SK-N-SH (cell line): Measurements from ENCODE around the gene DDRGK1. TPM values are rescaled to one million over a fixed set of nuclear protein-coding genes. Genes with fewer than 3 reads are reported as not detected.

Source experiments
- CTCF ChIA-PET: fragments of 300-600, 350-600 bp; formaldehyde crosslinking; extraction: SDS; loops from one replicate; lab custom pipeline; 2021; lab: Yijun Ruan, JAX
- POLR2A ChIA-PET: fragments of 350-600 bp; sonication (Branson Sonifier 250); formaldehyde crosslinking; extraction: SDS; loops from one replicate; lab custom pipeline; 2020; ENCODE audit warnings: antibody characterized with exemption, inconsistent platforms; lab: Yijun Ruan, JAX
- DNase-seq: peaks from one replicate; pipeline ENCODE4 v3.0.0; 2012
- H2AFZ ChIP-seq: fragments of 200-600 bp; sonication (generic); 2 replicates; pipeline ENCODE4 v1.8.1; 2016; ENCODE audit warnings: antibody characterized with exemption, mild to moderate bottlenecking, low read depth
- H3F3A ChIP-seq: fragments of 200-600 bp; sonication (generic); replicated peaks from 2 replicates; pipeline ENCODE3; 2016; ENCODE audit warnings: antibody characterized with exemption, mild to moderate bottlenecking; ENCODE audit not compliant: insufficient read depth
- H3K27ac ChIP-seq, 2 experiments: fragments of 200-500 bp in 1 of 2; fragments of 200-600 bp in 1 of 2; sonication (Bioruptor generic) in 1 of 2; sonication (generic), shearing (Covaris generic) in 1 of 2; 2 replicates each; pipeline versions ENCODE4 v1.5.1 to v1.6.1; 2014 to 2016; ENCODE audit warnings: low read depth in 2 of 2, inconsistent platforms in 1 of 2, low read length in 1 of 2, mild to moderate bottlenecking in 1 of 2, mixed read lengths in 1 of 2
- H3K27me3 ChIP-seq: fragments of 200-600 bp; sonication (generic), shearing (Covaris generic); 2 replicates; pipeline ENCODE4 v1.6.1; 2016; ENCODE audit warnings: mixed run types; ENCODE audit not compliant: insufficient read depth
- H3K36me3 ChIP-seq, 2 experiments: fragments of 200-500 bp in 1 of 2; fragments of 200-600 bp in 1 of 2; sonication (Bioruptor generic) in 1 of 2; sonication (generic) in 1 of 2; replicated peaks in 1 of 2; 2 replicates each; pipeline versions ENCODE3 to v1.5.1; 2014 to 2016; ENCODE audit warnings: low read length in 1 of 2, mild to moderate bottlenecking in 1 of 2; ENCODE audit not compliant: insufficient read depth in 2 of 2, control insufficient read depth in 1 of 2
- H3K4me1 ChIP-seq, 2 experiments: fragments of 200-500 bp in 1 of 2; fragments of 200-600 bp in 1 of 2; sonication (Bioruptor generic) in 1 of 2; sonication (generic), shearing (Covaris generic) in 1 of 2; 2 replicates each; pipeline versions ENCODE4 v1.5.1 to v1.6.1; 2014 to 2016; ENCODE audit warnings: low read depth in 1 of 2, low read length in 1 of 2, mixed run types in 1 of 2; ENCODE audit not compliant: insufficient read depth in 2 of 2, control insufficient read depth in 1 of 2
- H3K4me2 ChIP-seq: fragments of 200-600 bp; sonication (generic), shearing (Covaris generic); 2 replicates; pipeline ENCODE4 v1.6.1; 2017; ENCODE audit warnings: mixed run types
- H3K4me3 ChIP-seq, 2 experiments: fragments of 200-500 bp in 1 of 2; fragments of 200-600 bp in 1 of 2; sonication (Bioruptor generic) in 1 of 2; sonication (generic), shearing (Covaris generic) in 1 of 2; 2 replicates each; pipeline versions ENCODE4 v1.5.1 to v1.8.1; 2014 to 2016; ENCODE audit warnings: low read depth in 2 of 2, inconsistent platforms in 1 of 2, low read length in 1 of 2, mild to moderate bottlenecking in 1 of 2, mixed read lengths in 1 of 2, moderate library complexity in 1 of 2
- H3K79me2 ChIP-seq: fragments of 200-600 bp; sonication (generic); 2 replicates; pipeline ENCODE4 v1.8.1; 2017; ENCODE audit warnings: mild to moderate bottlenecking; ENCODE audit not compliant: insufficient read depth
- H3K9ac ChIP-seq: fragments of 200-600 bp; sonication (generic); 2 replicates; pipeline ENCODE4 v1.6.1; 2017; ENCODE audit warnings: mixed run types
- H3K9me2 ChIP-seq: fragments of 200-600 bp; sonication (generic); 2 replicates; pipeline ENCODE4 v1.6.1; 2017; ENCODE audit warnings: mixed run types
- H3K9me3 ChIP-seq: fragments of 200-600 bp; sonication (generic); 2 replicates; pipeline ENCODE4 v1.6.1; 2017; ENCODE audit warnings: mixed run types, mild to moderate bottlenecking, moderate library complexity
- H4K20me1 ChIP-seq: fragments of 200-600 bp; sonication (generic); 2 replicates; pipeline ENCODE4 v1.6.1; 2017; ENCODE audit warnings: mild to moderate bottlenecking, mixed run types; ENCODE audit not compliant: insufficient read depth
- CHD2 ChIP-seq: fragments of 150-350 bp; IDR thresholded peaks from 2 replicates; pipeline ENCODE4 v1.6.1; 2018; ENCODE audit warnings: low read length; ENCODE audit not compliant: partially characterized antibody
- EZH2phosphoT487 ChIP-seq: fragments of 200-600 bp; sonication (generic); IDR thresholded peaks from 2 replicates; pipeline ENCODE4 v1.6.1; 2017; ENCODE audit warnings: low read depth, mixed run types, mild to moderate bottlenecking, antibody characterized with exemption, moderate library complexity, borderline replicate concordance
- FOSL2 ChIP-seq: IDR thresholded peaks from 2 replicates; pipeline ENCODE4 v1.4.0; 2012; ENCODE audit warnings: low read depth, mild to moderate bottlenecking, moderate library complexity, borderline replicate concordance
- GABPA ChIP-seq: IDR thresholded peaks from 2 replicates; pipeline ENCODE4 v1.4.0; 2012; ENCODE audit warnings: low read depth, mild to moderate bottlenecking
- GATA2 ChIP-seq: sonication (generic); formaldehyde crosslinking; IDR thresholded peaks from 2 replicates; pipeline ENCODE4 v1.5.0; 2020; ENCODE audit warnings: mild to moderate bottlenecking, missing genetic modification reagents
- JUND ChIP-seq: IDR thresholded peaks from 2 replicates; pipeline ENCODE4 v1.4.0; 2012
- MEF2A ChIP-seq: IDR thresholded peaks from 2 replicates; pipeline ENCODE4 v1.4.0; 2012; ENCODE audit warnings: low read depth, borderline replicate concordance
- RXRA ChIP-seq: IDR thresholded peaks from 2 replicates; pipeline ENCODE4 v1.4.0; 2012; ENCODE audit warnings: low read depth, mild to moderate bottlenecking, borderline replicate concordance
- YY1 ChIP-seq: IDR thresholded peaks from 2 replicates; pipeline ENCODE4 v1.4.0; 2012; ENCODE audit warnings: low read depth, mild to moderate bottlenecking
- WGBS: methylation state at CpG from one replicate; pipeline ENCODE4 v1.1.6; 2017; ENCODE audit warnings: low lambda C conversion rate; 5-methylcytosine and 5-hydroxymethylcytosine counted together
- polyA plus RNA-seq, 3 experiments: library from polyadenylated mRNA; depleted of rRNA; stranded (reverse); fragments of >200 nt; gene quantifications; 2 replicates each; pipeline ENCODE4 v1.2.3, GENCODE V29; 2012
- TF ChIP-seq, protein P1 (sequence below): IDR thresholded peaks from 2 replicates; pipeline ENCODE4 v1.6.1; 2012; ENCODE audit warnings: mild to moderate bottlenecking, low read depth, low read length, moderate library complexity
- TF ChIP-seq, protein P2 (sequence below): fragments of 150-350 bp; IDR thresholded peaks from 2 replicates; pipeline ENCODE4 v1.6.1; 2017; ENCODE audit warnings: antibody characterized with exemption, low read length, low read depth, borderline replicate concordance

The DDRGK1 gene
- polyA plus RNA-seq, 1 of the 3 experiments (the other 2 are of a cell fraction), result 70.6 TPM

- peaks cover 9% of the 10 kb centered on the region for H3K79me2 ChIP-seq
- CTCF ChIA-PET, result interaction anchor here (1.5 kb wide), 1 partner anchor 111 kb away, joined by 6 read pairs; no protein-coding TSS in a partner anchor
- H3K9ac ChIP-seq, result no peak overlapping the region
- no peaks in the 10 kb centered on the region for H3K36me3 ChIP-seq
- H3F3A ChIP-seq, result peaks cover 11% of the 10 kb centered on the region
- H4K20me1 ChIP-seq, result peaks cover 4% of the 10 kb centered on the region
- TF ChIP-seq, protein P1, sequence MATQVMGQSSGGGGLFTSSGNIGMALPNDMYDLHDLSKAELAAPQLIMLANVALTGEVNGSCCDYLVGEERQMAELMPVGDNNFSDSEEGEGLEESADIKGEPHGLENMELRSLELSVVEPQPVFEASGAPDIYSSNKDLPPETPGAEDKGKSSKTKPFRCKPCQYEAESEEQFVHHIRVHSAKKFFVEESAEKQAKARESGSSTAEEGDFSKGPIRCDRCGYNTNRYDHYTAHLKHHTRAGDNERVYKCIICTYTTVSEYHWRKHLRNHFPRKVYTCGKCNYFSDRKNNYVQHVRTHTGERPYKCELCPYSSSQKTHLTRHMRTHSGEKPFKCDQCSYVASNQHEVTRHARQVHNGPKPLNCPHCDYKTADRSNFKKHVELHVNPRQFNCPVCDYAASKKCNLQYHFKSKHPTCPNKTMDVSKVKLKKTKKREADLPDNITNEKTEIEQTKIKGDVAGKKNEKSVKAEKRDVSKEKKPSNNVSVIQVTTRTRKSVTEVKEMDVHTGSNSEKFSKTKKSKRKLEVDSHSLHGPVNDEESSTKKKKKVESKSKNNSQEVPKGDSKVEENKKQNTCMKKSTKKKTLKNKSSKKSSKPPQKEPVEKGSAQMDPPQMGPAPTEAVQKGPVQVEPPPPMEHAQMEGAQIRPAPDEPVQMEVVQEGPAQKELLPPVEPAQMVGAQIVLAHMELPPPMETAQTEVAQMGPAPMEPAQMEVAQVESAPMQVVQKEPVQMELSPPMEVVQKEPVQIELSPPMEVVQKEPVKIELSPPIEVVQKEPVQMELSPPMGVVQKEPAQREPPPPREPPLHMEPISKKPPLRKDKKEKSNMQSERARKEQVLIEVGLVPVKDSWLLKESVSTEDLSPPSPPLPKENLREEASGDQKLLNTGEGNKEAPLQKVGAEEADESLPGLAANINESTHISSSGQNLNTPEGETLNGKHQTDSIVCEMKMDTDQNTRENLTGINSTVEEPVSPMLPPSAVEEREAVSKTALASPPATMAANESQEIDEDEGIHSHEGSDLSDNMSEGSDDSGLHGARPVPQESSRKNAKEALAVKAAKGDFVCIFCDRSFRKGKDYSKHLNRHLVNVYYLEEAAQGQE, result no peak
- TF ChIP-seq FOSL2, result no peak
- TF ChIP-seq GABPA, result no peak
- TF ChIP-seq GATA2, result no peak
- TF ChIP-seq CHD2, result no peak
- TF ChIP-seq RXRA, result no peak
- TF ChIP-seq EZH2phosphoT487, result no peak
- no peak for DNase-seq
- H3K27me3 ChIP-seq, result no peaks in the 10 kb centered on the region
- POLR2A ChIA-PET, result no interaction called here
- peaks cover 0 to 5% of the 10 kb centered on the region in 2 experiments; a peak in 1 of 4 replicates for H3K4me1 ChIP-seq
- H3K27ac ChIP-seq, result no peak overlapping the region; a peak in 1 of 4 replicates
- no peak overlapping the region for H3K4me3 ChIP-seq
- no peaks in the 10 kb centered on the region for H3K9me2 ChIP-seq
- H3K9me3 ChIP-seq, result no peaks in the 10 kb centered on the region
- H3K4me2 ChIP-seq, result no peak overlapping the region
- WGBS, result 92% methylated on average over 25 of the region's 32 CpGs
- no peak overlapping the region for H2AFZ ChIP-seq
Observed at GRCh38 chr20:3164043-3164762, 40.3 kb downstream of the DDRGK1 start.

- H3K9me2 ChIP-seq, result no peaks in the 10 kb centered on the region
- CTCF ChIA-PET, result interaction anchor here (0.9 to 1.2 kb wide), 2 partner anchors 9 to 153 kb away, joined by 3 read pairs; no protein-coding TSS in a partner anchor
Observed at GRCh38 chr20:3163099-3164042, 41.1 kb downstream of the DDRGK1 start.

More at GRCh38 chr20:3163099-3164042, 41.1 kb downstream of the DDRGK1 start:
- Histone ChIP-seq H3K36me3 (no peaks in the 10 kb centered on the region), H3K4me1 (peaks cover 0 to 10% of the 10 kb centered on the region in 2 experiments; a peak in 1 of 4 replicates), H3K9ac (no peak overlapping the region), H3K4me2 (no peak overlapping the region), H3K4me3 (no peak overlapping the region), H3K27ac (no peak overlapping the region; a peak in 1 of 4 replicates), H3F3A (peaks cover 11% of the 10 kb centered on the region)
- POLR2A ChIA-PET, result no interaction called here
- 89% methylated on average over 10 of the region's 14 CpGs for WGBS
- peak; percentile 20 for DNase-seq
- TF ChIP-seq JUND (no peak), YY1 (no peak), MEF2A (no peak)
- TF ChIP-seq, protein P2, sequence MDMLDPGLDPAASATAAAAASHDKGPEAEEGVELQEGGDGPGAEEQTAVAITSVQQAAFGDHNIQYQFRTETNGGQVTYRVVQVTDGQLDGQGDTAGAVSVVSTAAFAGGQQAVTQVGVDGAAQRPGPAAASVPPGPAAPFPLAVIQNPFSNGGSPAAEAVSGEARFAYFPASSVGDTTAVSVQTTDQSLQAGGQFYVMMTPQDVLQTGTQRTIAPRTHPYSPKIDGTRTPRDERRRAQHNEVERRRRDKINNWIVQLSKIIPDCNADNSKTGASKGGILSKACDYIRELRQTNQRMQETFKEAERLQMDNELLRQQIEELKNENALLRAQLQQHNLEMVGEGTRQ, result no peak
- TF ChIP-seq, all 33 proteins: peak for 0
- no peaks in the 10 kb centered on the region for H3K9me3 ChIP-seq
- no peak overlapping the region for H2AFZ ChIP-seq
- peaks cover 18% of the 10 kb centered on the region for H3K79me2 ChIP-seq
- H4K20me1 ChIP-seq, result peaks cover 12% of the 10 kb centered on the region
- no peaks in the 10 kb centered on the region for H3K27me3 ChIP-seq
